ENCODE measurements around the gene VGLL1.

DNA sequence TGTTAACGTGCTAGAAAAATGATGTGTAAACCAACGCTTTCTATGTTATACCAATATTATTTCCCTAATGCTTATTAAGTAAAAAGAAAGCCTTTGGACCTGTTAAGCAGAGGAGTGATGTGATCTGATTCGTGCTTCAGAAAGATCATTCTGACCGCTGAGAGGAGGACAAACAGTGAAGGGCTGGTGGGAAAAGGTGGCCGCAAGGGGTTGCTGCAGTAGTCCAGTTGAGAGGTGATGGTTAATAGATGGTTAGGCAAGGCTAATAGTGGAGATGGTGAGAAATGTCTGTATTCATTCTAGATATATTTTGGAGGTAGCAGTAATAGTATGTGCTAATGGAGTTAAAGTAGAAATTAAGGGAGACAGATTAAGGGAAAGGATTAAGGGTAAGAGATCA is 12.9 kb upstream of the VGLL1 start:
- TF ChIP-seq ZNF274 (IDR thresholded peaks at IDR 0.05; ENCODE audit: low read length) (no peak), ZNF274 (tag by site-specific recombination; IDR thresholded peaks at IDR 0.05; ENCODE audit: borderline replicate concordance) (no peak), ZNF211 (tag by site-specific recombination; IDR thresholded peaks at IDR 0.05; ENCODE audit: low read depth) (no peak), ZNF311 (tag by site-specific recombination; IDR thresholded peaks at IDR 0.05; ENCODE audit: borderline replicate concordance) (no peak), KLF10 (tag by site-specific recombination; IDR thresholded peaks at IDR 0.05) (no peak), ZBTB17 (tag by site-specific recombination; IDR thresholded peaks at IDR 0.05) (no peak)
- TF ChIP-seq, protein P1, sequence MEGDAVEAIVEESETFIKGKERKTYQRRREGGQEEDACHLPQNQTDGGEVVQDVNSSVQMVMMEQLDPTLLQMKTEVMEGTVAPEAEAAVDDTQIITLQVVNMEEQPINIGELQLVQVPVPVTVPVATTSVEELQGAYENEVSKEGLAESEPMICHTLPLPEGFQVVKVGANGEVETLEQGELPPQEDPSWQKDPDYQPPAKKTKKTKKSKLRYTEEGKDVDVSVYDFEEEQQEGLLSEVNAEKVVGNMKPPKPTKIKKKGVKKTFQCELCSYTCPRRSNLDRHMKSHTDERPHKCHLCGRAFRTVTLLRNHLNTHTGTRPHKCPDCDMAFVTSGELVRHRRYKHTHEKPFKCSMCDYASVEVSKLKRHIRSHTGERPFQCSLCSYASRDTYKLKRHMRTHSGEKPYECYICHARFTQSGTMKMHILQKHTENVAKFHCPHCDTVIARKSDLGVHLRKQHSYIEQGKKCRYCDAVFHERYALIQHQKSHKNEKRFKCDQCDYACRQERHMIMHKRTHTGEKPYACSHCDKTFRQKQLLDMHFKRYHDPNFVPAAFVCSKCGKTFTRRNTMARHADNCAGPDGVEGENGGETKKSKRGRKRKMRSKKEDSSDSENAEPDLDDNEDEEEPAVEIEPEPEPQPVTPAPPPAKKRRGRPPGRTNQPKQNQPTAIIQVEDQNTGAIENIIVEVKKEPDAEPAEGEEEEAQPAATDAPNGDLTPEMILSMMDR (tag by site-specific recombination; IDR thresholded peaks at IDR 0.05): no peak

All from HEK293 (cell line).